ENCODE results near the gene AHDC1. TPM values are rescaled to one million over a fixed set of nuclear protein-coding genes. Genes with fewer than 3 reads are reported as not detected.
A peak's percentile ranks its signal among the peaks of the same experiment; 100 is the strongest.

Gene AHDC1
- total and polyA plus RNA-seq, 10 of the 15 experiments (the other 5 are each of a cell fraction or from before 2014, with no cell fraction given), result 0.21 to 13.0 (median 1.4) TPM

GRCh38 chr1:27626031-27626935, 22.3 kb upstream of the AHDC1 start (continued):
- no peak for TF ChIP-seq HDAC6 (IDR thresholded peaks at IDR 0.05; ENCODE audit: unreplicated experiment)
- TF ChIP-seq CREB1 (IDR thresholded peaks at IDR 0.05; ENCODE audit: low read depth), result no peak
- peak; percentile 43 for TF ChIP-seq EED (IDR thresholded peaks at IDR 0.05; ENCODE audit: low read depth)
- no peak for TF ChIP-seq SMC3 (IDR thresholded peaks at IDR 0.05; ENCODE audit: borderline replicate concordance, low read length)
- TF ChIP-seq ATF3 (IDR thresholded peaks at IDR 0.05; ENCODE audit: borderline replicate concordance, extremely low read depth, low read depth, low read length), result no peak
- TF ChIP-seq MAX (IDR thresholded peaks at IDR 0.05; ENCODE audit: low read depth, low read length), result no peak; the same call in 1 of the 2 replicates
- no peak for TF ChIP-seq TCF7 (IDR thresholded peaks at IDR 0.05; ENCODE audit: borderline replicate concordance)
- TF ChIP-seq ZNF384 (IDR thresholded peaks at IDR 0.05; ENCODE audit: borderline replicate concordance, low read depth, low read length), result no peak
- no peak for TF ChIP-seq RELA (IDR thresholded peaks at IDR 0.05; ENCODE audit: borderline replicate concordance, partially characterized antibody)
- no peak for TF ChIP-seq RUNX3 (IDR thresholded peaks at IDR 0.05; ENCODE audit: low read length)
- no peak for TF ChIP-seq PAX8 (IDR thresholded peaks at IDR 0.05)
